GM21526 (cell line): Measurements from ENCODE around the gene WFS1.

Source experiments
- ATAC-seq: cut with Tn5 transposase; IDR thresholded peaks from one replicate; pipeline ENCODE4 v1.9.1; 2021; ENCODE audit warnings: moderate library complexity; ENCODE audit not compliant: unreplicated experiment, low FRiP score

WFS1 gene

GRCh38 chr4:6351246-6352000 is 81.8 kb downstream of the WFS1 start:
- no peak for ATAC-seq

GRCh38 chr4:6352031-6352692 is 82.5 kb downstream of the WFS1 start:
- ATAC-seq, result no peak
